NT2/D1 (cell line): ENCODE results near the gene RAX2.

Experiments used
- DNase-seq: peaks from one replicate; pipeline ENCODE4 v3.0.0-alpha.2; 2011; ENCODE audit warnings: low read depth, low spot score
- H3K27me3 ChIP-seq: 2 replicates; pipeline ENCODE4 v1.6.0; 2011; ENCODE audit warnings: mild to moderate bottlenecking; ENCODE audit not compliant: insufficient read length, insufficient read depth
- H3K36me3 ChIP-seq: 2 replicates; pipeline ENCODE4 v1.6.1; 2011; ENCODE audit warnings: mild to moderate bottlenecking, low read length, mixed read lengths; ENCODE audit not compliant: insufficient read depth, insufficient read length
- H3K4me1 ChIP-seq: 2 replicates; pipeline ENCODE4 v1.5.1; 2011; ENCODE audit not compliant: insufficient read depth, insufficient read length
- H3K4me3 ChIP-seq: 2 replicates; pipeline ENCODE4 v1.5.1; 2011; ENCODE audit warnings: low read depth; ENCODE audit not compliant: insufficient read length
- H3K9ac ChIP-seq: 2 replicates; pipeline ENCODE4 v1.6.0; 2011; ENCODE audit warnings: low read depth; ENCODE audit not compliant: insufficient read length
- H3K9me3 ChIP-seq: 2 replicates; pipeline ENCODE4 v1.5.1; 2011; ENCODE audit warnings: mild to moderate bottlenecking, low read length; ENCODE audit not compliant: insufficient read depth
- SUZ12 ChIP-seq: IDR thresholded peaks from 2 replicates; pipeline ENCODE4 v1.6.1; 2011; ENCODE audit not compliant: insufficient read length, insufficient read depth; ENCODE audit errors: extremely low read depth
- YY1 ChIP-seq: IDR thresholded peaks from 2 replicates; pipeline ENCODE4 v1.6.1; 2011; ENCODE audit not compliant: insufficient read length, insufficient read depth
- ZNF274 ChIP-seq: IDR thresholded peaks from 2 replicates; pipeline ENCODE4 v1.6.1; 2011; ENCODE audit warnings: mild to moderate bottlenecking, low read depth, low read length

The RAX2 gene

DNA sequence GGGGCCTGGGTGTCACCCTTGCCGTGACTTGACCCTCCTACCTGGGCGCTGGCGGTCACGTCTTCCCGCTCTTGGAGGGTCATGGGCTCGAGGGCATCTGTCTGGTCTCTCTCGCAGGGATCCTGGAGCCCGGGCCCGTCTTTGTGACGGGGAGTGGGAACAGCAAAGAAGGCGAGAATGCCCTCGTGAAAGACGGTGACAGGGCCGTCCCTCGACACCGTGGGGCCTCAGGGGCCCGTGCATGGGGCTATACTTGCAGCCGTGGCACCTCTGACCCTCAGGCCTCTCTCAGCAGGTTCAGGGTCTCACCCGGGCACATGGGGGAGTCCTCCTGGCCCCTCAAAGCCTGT lies 35.1 kb upstream of the RAX2 start:
- H3K27me3 ChIP-seq: peaks cover 9% of the 10 kb centered on the region
- DNase-seq: no peak
- no peaks in the 10 kb centered on the region for H3K36me3 ChIP-seq
- H3K9ac ChIP-seq: no peak overlapping the region
- H3K9me3 ChIP-seq: no peaks in the 10 kb centered on the region
- H3K4me1 ChIP-seq: peaks cover 3% of the 10 kb centered on the region
- TF ChIP-seq ZNF274 (no peak), YY1 (no peak), SUZ12 (no peak)
- no peak overlapping the region for H3K4me3 ChIP-seq

DNA sequence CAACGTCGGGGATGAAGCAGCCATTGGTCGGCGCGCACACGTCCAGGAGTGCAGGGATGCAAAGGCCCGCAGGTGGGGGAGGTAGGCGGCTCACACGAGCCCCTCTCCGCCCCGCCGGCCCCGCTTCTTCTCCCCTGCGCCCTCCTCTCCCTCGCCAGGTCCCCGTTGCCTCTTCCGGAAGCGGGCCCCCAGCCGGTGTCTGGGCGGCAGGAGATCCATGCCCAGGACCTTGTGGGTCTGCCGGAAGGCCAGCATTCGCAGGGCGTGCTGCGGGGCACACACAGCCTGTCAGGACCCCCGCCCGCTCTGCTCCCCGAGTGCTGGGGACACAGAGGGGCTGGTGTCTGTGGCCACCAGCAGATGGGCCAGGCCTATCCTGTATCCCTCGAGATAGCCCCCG lies 33.8 kb upstream of the RAX2 start:
- Histone ChIP-seq H3K4me1 (peaks cover 7% of the 10 kb centered on the region), H3K36me3 (no peaks in the 10 kb centered on the region), H3K9me3 (no peaks in the 10 kb centered on the region), H3K27me3 (peaks cover 21% of the 10 kb centered on the region), H3K4me3 (no peak overlapping the region), H3K9ac (no peak overlapping the region)
- DNase-seq: no peak
- TF ChIP-seq YY1: no peak
- TF ChIP-seq SUZ12: no peak
- TF ChIP-seq ZNF274: no peak

DNA sequence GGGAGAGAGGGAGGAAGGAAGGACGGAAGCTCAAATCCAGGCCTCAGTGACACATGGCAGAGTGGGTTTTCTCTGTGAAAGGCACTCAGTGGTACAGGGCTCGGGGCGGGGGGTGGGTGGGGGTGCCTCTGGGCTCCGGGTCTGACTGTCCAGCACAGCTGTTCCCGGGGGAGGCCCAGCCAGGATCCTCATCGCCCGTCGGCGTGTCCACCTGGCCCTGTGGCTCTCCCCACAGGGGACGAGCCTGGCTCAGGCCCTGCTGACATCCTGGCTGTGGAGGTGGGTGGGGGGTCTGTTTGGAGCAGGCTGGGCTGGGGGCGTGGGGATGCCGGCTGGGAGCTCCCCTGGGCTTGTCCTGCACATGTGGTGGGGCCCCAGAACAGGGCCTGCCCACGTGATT lies 32.4 kb upstream of the RAX2 start:
- Histone ChIP-seq H3K9ac (no peak overlapping the region), H3K4me3 (no peak overlapping the region), H3K27me3 (peaks cover 32% of the 10 kb centered on the region), H3K4me1 (peaks cover 5% of the 10 kb centered on the region), H3K36me3 (no peaks in the 10 kb centered on the region), H3K9me3 (no peaks in the 10 kb centered on the region)
- no peak for DNase-seq
- TF ChIP-seq SUZ12 (no peak), YY1 (no peak), ZNF274 (no peak)

DNA sequence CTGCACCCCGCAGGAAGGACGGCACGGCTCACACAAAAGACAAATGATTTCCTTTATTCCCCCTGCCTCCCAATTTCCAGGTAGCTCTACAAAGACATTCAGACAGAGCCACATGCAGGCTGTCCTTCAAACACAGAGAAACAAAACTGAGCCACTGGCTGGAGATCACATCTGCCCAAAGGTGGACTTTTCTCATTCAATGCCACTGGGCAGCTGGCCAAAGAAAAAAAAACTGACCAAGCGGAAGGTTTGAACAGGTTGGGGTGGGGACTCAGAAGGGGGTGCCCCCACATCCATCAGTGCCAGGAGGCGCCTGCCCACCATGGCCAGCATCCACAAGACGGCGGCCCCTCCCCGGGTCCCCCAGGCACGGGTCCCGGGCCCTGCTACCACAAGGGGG lies 32.0 kb upstream of the RAX2 start:
- H3K27me3 ChIP-seq: peaks cover 36% of the 10 kb centered on the region

DNA sequence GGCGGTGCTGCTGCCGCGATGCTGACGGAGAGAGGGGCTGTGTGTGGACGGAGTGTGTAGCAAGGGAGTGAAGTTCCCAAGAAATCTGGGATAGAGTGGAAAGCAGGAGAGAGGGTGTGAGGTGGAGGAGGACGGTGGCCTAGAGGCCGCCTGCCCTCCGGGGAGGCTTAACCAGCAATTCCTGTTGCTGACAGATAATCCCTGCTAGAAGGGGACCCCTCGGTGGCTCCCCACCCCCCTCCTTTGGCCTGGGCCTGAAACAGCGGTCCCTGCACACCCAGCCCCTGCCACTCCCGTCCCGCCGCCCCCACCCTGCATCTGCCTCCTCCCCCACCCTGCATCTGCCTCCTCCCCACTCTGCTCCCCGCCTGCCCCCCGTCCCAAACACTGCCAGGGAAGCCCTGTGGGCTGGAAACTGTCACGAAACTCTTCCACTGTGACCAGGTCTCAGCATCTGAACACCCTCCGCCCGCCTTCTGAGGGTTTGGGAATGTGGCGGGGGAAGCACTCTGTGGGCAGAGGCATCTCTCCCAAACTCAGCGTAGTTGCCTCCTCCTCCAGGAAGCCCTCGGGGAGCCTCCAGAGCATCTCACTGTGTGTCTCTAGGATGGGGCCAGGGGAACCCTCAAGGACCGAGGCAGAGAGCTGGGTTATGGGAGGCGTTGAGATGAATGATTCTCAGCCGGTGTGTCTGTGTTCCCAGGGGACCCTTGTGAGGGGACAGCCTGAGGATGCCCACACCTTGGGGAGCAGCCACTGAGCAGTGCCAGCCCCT lies 31.3 kb upstream of the RAX2 start:
- H3K27me3 ChIP-seq: peaks cover 38% of the 10 kb centered on the region
- H3K9me3 ChIP-seq: no peaks in the 10 kb centered on the region

More for the DNA sequence above, 32.0 kb upstream of the RAX2 start:
- H3K36me3 ChIP-seq: no peaks in the 10 kb centered on the region
- peaks cover 5% of the 10 kb centered on the region for H3K4me1 ChIP-seq
- no peak overlapping the region for H3K4me3 ChIP-seq
- no peak for DNase-seq
- H3K9ac ChIP-seq: no peak overlapping the region
- H3K9me3 ChIP-seq: no peaks in the 10 kb centered on the region
- TF ChIP-seq YY1 (no peak), ZNF274 (no peak), SUZ12 (no peak)

DNA sequence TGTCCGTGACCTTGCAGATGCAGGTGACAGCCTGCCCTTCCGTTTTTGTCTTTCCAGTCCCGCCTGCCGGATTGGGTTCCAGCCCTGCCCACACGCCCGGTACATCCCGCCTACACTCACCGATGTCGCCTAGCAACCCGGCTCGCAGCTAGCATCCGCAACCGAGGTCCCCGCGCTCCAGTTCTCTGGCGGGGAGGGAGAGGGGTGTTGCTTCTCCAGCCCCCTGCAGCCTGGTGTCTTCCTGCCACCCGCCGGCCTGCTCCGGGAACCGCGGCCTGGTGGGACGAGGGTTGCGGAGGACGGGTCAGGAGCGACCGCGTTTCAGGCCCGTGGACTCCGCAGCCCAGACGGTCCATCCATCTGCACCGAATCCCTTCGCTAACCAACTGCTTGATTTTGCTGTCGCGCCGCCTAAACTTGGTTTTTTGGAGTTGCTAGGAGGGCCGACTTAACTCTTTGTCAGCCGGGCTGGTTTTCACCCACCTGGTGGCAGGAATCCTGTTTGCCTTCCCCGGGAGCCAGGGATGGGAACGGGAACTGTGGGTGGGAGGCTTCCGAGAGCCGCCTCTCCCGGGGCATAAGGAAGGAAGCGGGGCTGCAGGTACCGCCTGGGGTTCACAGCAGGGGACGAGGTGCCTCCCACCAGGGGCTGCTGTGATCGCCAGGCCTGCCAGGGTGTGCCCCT lies 29.5 kb upstream of the RAX2 start:
- Histone ChIP-seq H3K4me3 (peak overlapping the region; percentile 21), H3K27me3 (peaks cover 38% of the 10 kb centered on the region), H3K4me1 (peaks cover 5% of the 10 kb centered on the region), H3K9ac (no peak overlapping the region), H3K9me3 (peaks cover 4% of the 10 kb centered on the region), H3K36me3 (no peaks in the 10 kb centered on the region)
- no peak for TF ChIP-seq YY1
- no peak for TF ChIP-seq ZNF274
- no peak for TF ChIP-seq SUZ12
- DNase-seq: peak; percentile 20

More for the DNA sequence above, 31.3 kb upstream of the RAX2 start:
- no peak for TF ChIP-seq ZNF274
- TF ChIP-seq SUZ12: no peak
- TF ChIP-seq YY1: no peak
- Histone ChIP-seq H3K9ac (no peak overlapping the region), H3K4me1 (peaks cover 5% of the 10 kb centered on the region), H3K36me3 (no peaks in the 10 kb centered on the region), H3K4me3 (no peak overlapping the region)
- DNase-seq: no peak

DNA sequence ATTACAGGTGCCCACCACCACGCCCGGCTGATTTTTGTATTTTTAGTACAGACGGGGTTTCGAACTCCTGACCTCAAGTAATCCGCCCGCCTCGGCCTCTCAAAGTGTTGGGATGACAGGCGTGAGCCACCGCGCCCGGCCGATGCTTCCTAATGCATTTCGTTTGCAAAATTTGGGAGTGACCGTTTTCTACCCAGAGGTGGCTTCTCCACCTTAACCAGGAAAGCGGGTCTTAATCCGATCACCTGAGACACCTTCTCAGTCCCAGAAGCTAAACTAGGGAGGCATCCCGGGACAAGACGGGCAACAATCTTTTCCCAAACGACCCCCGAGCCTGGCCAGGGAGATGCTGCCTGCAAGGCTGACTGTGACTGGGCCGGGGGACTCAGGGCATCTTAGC lies 29.0 kb upstream of the RAX2 start:
- Histone ChIP-seq H3K27me3 (peaks cover 38% of the 10 kb centered on the region), H3K4me1 (peaks cover 5% of the 10 kb centered on the region), H3K9me3 (peaks cover 10% of the 10 kb centered on the region), H3K9ac (no peak overlapping the region), H3K36me3 (no peaks in the 10 kb centered on the region), H3K4me3 (no peak overlapping the region)
- no peak for DNase-seq
- TF ChIP-seq YY1 (no peak), SUZ12 (no peak), ZNF274 (no peak)
